Fibroblast of skin of back (primary cell): Measurements from ENCODE around the gene KCP.

Experiments
- DNase-seq: peaks from one replicate; pipeline ENCODE4 v3.0.0-alpha.2; 2013

The KCP gene

DNA sequence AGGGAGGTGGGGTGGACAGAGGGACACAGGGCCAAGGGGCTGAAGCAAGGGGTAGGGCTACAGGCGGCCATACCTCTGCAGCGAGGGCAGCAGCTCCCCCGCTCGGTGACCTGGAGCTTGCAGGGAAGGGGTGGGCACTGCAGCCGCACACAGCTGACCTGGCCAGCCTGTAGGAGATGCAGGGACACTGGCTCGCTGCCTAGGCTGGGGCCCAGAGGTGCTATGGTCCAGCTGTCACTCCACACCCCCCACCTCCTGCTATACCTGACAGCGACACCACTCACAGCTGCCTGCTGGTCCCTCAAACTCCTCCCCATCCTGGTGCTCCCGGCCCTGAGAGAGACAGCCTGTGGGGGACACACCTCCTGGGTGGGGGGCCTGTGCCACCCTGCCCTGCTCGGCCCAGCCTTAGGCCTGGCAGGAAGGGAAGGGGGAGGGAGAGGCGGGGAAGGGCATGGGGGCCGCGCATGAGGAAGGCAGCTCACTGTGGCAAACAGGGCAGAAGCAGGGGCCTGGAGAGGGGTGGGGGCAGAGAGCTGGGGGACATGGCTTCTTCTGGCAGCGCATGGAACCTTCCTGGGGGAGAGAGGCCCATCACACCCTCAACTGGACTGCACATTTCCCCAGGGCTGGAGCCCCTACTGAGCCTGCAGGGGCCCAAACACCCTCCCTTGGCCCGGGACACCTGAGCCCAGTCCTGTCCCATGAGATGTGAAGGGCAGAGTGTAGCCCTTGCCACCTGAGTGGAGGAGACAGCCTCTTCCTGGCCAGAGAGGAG, 23.9 kb downstream of the KCP start:
- no peak for DNase-seq

GRCh38 chr7:128885370-128886187, 24.9 kb downstream of the KCP start:
- DNase-seq = no peak

- DNase-seq = no peak
These were observed 25.7 kb downstream of the KCP start for GRCh38 chr7:128884561-128885369.

- DNase-seq = peak; percentile 65
These were observed 26.7 kb downstream of the KCP start for GRCh38 chr7:128883622-128884448.

DNA sequence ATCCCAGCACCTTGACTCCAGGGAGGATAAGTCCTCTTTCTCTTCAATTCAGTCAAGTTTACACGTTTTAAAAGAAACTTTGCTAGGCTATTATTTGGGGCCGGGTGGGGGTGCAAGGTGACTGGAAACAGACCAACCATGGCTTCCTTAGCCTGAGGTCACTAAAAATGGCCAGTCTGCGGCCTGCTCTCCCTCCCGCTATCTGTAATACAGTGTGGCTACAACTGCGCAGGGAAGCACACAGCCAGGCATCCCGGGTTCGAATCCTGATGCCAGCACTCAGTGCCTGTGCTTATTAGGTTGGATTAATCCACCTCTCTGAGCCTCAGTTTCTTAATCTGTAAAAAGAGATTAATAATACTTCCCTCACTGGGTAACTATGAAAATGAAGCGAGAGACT, 28.4 kb downstream of the KCP start:
- no peak for DNase-seq

DNA sequence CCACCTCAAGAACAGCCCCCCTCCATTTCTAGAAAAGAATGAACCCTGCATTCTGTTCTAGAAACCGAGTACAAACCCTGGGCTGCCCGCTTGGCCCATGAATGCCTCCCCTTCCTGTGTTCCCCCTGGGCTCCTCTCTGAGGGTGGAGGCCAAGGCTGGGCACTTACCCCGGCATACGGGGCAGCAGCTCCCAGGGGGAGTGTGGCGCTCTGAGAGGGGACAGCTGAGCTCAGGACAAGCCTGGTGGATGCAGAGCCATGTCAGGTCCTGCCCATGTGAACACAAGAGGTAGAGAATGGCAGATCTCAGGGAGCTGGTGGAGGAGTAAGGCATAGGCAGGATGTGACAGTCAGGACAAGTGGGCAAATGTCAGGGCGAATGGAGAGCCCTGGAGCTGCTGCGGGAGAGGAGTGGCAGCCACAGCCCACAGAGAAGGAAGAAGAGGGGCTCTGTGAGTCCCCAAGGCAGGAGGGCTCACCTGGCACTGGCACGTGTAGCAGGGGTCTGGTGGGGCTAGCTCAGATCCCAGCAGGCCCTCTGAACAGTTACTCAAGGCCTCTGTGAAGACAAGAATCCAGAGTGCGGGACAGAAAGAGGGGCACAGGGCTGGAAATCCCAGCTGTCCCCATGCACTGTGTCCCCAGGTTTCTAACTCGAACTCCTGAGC, 28.9 kb downstream of the KCP start:
- no peak for DNase-seq

- no peak for DNase-seq
These were observed 29.6 kb downstream of the KCP start for GRCh38 chr7:128880791-128881457.

DNA sequence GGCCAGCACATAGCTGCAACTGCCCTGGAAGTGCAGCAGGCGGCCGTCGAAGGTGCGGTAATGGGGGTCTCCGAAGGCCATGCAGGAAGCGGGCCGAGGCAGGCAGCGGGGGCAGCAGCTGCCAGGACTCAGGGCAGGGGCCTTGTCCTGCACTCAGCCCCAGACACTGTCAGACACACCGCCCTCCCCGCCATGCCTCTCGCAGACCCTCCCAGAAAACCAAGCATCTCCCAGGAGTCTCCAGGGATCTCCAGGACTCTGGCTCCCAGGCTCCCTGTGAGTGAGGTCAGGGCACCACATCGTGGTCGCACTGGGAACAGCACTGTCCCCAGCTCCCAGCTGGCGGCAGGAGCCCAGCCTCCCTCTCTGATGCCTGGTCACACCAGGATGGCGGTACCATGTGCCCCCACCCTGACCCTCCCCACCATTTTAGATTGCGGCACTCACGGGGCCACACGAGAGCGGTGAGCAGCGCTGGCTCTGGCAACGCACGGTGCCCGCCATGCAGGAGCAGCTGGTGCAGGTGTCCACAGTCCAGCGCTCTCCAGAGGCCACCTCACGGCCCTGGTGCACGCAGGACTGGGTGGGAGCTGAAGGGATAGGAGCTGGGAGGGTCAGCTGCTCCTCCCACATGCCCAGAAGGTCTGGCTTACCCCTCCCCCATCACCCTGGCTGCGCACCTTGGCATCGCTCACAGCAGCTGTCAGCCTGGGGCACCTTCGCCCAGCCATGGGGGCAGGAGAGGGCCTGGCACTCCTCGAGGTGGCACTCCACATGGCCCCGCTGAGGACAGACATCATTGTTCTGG, 30.4 kb downstream of the KCP start:
- DNase-seq = peak; percentile 70

DNA sequence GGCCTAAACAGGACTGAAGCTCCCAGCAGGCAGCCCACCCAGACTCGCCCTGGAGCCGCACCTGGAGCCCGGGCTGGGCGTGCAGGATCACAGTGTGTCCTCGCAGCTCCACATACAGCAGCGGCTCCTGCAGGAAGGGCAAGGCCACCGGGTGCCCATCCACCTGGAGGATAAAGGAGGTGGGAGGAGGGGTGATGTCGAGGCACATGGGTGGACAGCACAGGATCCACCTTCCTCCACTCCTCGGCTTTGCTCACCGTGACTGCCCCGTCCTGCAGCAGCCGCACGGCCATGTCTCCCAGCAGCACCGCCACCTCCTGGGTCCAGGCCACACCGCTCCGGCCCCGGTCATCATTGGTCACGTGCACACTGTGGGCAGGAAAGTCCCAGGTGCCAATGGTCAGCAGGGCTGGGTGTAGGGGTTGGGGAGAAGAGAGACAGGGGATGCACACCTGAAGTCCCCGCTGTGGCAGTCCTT, 31.0 kb downstream of the KCP start:
- DNase-seq = no peak

DNA sequence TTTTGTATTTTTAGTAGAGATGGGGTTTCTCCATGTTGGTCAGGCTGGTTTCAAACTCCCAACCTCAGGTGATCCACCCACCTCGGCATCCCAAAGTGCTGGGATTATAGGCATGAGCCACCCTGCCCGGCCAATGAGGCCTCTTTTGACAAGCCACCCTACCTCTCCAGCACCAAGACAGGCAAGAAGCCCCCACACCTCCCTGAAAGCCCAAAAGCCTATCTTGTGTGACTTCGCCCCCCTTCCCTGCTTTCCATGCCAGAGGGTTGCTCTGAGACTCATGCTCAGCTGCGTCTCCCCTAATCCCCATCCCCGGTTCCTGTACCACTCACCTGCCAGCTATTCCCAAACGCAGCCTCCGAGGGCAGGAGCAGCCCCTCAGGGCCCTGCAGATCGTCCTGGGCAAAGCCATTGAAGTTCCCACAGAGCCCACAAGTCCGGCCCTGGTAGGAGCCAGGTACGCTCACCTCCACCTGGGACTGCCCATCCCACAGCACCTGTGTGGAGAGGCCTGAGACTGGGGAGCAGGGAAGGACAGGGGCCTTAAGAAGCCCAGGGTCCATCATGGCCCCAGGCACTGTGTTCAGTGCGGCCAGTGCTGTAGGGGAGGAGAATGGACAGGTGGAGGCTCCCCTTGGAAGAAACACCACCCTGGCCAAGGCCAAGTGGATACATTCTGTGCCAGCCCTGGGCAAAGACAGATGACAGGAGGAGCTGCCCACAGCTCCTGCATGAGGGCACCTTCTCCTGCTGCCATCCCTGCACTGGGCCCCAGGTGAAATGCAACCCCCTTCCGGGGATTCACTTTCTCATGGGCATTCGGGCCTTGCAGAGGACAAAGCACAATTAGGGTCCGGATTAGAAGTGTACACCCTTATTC, 32.0 kb downstream of the KCP start:
- DNase-seq = no peak

GRCh38 chr7:128877756-128878120, 32.8 kb downstream of the KCP start:
- no peak for DNase-seq

DNA sequence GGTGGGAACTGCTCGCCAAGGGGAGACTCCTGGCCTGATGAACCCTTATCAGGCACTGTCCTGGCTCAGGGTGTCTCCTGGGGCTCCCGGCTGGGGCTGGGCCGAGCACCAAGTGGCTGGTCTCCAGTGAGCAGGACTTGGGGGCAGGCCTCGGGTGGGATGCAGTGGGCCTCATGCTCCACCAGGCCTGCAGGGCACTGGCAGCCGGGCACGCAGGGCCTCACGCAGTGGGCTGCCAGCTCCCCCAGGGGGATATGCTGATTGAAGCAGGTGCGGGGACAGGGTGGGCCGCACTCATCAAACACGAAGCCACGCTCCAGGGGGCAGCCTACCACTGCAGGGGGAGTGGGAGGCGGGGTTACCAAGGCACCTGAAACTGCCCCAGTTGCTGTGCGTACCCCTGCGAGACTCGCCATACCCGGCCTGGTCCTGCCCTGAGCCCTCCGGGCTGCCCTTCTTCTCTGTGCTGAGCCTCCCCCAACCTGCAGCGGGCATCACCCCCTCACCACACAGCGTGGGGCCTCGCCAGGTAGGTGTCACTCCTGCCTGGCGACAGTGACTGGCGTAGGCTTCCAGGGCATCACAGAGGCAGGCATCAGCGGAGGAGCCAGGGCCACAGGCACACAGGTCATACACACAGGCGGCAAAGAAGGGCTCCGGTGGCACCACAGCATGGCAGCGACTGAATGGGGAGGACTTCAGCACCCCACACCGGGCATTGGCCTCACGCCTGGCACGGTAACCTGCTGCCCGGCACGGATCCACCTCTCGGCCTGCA, 33.3 kb downstream of the KCP start:
- DNase-seq = no peak

GRCh38 chr7:128876586-128876977, 33.9 kb downstream of the KCP start:
- DNase-seq = no peak

DNA sequence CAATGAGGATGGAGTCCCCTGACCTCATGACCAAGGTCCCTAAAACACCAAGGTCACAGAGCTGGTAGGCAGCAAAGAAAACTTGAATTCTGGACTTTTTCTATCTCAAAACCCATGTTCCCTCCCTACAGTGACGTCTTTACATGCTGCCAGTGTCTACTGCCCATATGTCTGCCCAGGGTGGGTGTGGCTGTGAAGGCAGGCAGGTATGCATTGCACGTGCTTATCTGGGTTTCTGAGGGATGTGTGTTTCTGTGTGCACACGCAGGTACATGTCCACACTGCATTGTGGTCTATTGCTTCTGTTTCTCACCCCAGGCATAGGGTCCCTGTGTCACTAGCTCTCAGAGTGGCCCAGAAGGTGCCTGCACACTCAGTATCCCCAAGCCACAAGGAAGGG, 34.4 kb downstream of the KCP start:
- no peak for DNase-seq

- no peak for DNase-seq
These were observed 35.0 kb downstream of the KCP start for GRCh38 chr7:128875523-128875948.

- no peak for DNase-seq
These were observed 36.1 kb downstream of the KCP start for GRCh38 chr7:128874140-128875031.

DNA sequence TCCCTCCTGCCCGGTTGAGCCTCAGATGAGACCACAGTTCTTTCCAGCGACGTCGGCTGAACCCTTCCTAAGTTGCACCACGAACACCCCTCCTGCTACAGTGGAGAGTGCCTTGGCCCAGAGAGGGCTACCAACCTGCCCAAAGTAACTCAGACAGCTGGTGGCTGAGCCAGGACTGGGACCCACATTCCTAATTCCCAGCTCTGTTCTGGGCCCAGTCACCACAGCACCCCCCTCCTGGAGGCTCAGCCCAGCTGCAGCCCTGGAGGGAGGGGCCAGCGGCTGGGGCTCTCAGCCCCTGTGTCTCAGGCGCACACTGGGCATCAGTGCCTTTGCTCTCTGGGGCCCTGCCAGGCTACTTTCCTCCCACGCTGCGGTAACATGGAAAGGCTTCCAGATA, 37.3 kb downstream of the KCP start:
- no peak for DNase-seq
